Fibroblast of mammary gland (primary cell): ENCODE data around the gene WFDC10A.
A peak's percentile ranks its signal among the peaks of the same experiment; 100 is the strongest.
"Not testable (repeated sequence)": the region's sequence is repeated elsewhere in the genome, so short reads cannot be mapped to it uniquely, and the experiment has no call there.

Source experiments
- DNase-seq: peaks from one replicate; pipeline ENCODE4 v3.0.0-alpha.2; 2010; ENCODE audit warnings: low read depth
- H3K4me3 ChIP-seq: 2 replicates; pipeline ENCODE4 v1.5.1; 2011; ENCODE audit warnings: low read depth, mild to moderate bottlenecking, low read length, moderate library complexity; ENCODE audit not compliant: control insufficient read depth
- TF ChIP-seq, protein P1 (sequence below): conservative IDR thresholded peaks from 2 replicates; pipeline ENCODE4 v1.5.1; 2011; ENCODE audit warnings: low read depth, low read length, inconsistent platforms; ENCODE audit not compliant: control insufficient read depth, insufficient read depth

The WFDC10A gene

DNA sequence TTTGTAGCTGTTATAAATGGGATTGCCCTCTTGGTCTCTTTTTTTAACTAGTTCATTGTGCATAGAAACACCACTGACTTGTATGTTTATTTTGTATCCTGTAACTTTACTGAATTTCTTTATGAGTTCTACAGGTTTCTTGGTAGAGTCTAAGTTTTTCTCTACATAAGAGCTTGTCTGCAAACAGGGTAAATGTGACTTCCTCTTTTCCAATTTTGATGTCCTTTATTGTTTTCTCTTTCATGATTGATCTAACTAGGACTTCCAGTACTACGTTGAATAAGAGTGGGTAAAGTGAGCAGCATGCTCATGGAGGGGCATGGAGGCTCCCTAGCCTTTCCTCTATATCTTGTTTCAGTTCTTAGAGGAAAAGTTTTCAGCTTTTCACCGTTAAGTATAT is 3.0 kb upstream of the WFDC10A start:
- no peak for DNase-seq
- no peak overlapping the region for H3K4me3 ChIP-seq
- TF ChIP-seq, protein P1, sequence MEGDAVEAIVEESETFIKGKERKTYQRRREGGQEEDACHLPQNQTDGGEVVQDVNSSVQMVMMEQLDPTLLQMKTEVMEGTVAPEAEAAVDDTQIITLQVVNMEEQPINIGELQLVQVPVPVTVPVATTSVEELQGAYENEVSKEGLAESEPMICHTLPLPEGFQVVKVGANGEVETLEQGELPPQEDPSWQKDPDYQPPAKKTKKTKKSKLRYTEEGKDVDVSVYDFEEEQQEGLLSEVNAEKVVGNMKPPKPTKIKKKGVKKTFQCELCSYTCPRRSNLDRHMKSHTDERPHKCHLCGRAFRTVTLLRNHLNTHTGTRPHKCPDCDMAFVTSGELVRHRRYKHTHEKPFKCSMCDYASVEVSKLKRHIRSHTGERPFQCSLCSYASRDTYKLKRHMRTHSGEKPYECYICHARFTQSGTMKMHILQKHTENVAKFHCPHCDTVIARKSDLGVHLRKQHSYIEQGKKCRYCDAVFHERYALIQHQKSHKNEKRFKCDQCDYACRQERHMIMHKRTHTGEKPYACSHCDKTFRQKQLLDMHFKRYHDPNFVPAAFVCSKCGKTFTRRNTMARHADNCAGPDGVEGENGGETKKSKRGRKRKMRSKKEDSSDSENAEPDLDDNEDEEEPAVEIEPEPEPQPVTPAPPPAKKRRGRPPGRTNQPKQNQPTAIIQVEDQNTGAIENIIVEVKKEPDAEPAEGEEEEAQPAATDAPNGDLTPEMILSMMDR, result no peak

DNA sequence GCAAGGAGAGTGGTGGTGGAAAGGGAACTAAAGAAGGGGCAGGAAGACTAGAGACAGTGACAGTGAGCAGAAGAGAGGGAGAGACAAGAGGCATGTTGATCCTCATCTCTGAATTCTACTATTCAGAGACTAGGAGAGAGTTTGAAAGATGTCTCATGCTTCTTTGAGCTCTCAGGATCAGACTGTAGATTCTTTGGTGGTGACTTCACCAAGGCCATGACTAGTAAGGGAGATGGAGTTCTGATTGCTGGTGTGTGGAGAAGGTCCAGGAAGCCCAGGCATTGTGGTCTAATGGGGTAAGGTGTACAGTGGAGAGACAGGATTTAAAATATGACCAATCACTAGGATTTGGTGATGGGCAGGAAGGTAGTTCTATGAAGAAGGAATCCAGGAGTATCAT is 832 bp downstream of the WFDC10A start:
- H3K4me3 ChIP-seq, result no peak overlapping the region
- DNase-seq, result peak; percentile 10
- TF ChIP-seq, protein P1, result no peak

DNA sequence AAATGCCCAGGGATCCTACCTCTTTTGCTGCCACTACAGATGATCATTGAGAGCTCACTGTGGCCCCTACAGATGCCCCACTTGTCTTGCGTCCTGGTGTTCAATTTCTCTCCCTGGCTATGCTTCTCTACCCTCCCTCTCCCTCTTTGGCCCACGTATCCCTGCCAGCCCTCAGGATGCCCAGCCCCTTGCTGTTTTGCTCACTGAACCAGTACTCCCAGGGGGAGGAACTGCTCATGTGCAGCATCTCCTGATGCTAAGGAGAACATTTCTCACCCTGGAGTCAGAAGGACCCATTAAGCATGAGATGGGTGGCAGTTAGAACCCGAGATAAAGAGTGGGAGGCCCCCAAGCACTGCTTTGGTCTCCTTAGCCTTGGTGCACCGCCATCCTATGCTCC is 1.6 kb downstream of the WFDC10A start, which contains the start of gene WFDC9:
TSS of gene WFDC9 (minus strand) at position 101 of the 400 bp plus-strand sequence. CDS start 21,103 bp downstream, outside the sequence.
- no peak for DNase-seq
- H3K4me3 ChIP-seq, result no peak within 1 kb of the TSS
- TF ChIP-seq, protein P1, result no peak

DNA sequence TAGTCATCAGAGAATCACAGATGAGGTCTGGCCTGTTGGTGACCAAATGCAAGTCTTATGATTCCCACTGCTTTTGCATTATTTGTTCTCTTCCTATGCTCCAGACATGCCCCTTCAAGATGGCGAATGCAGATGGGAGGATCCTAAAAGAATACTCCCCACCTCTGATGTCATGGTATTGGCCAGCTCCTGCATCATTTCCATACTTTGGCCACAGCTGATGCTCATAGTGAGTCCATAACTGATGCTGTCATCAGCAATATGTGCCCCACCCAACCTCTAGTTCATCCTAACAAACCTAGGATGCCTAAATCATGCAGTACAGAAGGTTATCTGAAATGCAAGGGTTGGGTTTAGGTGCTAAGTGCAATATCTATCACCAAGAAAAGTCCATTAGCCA is 7.0 kb downstream of the WFDC10A start:
- TF ChIP-seq, protein P1, result no peak
- DNase-seq, result no peak
- no peak overlapping the region for H3K4me3 ChIP-seq

DNA sequence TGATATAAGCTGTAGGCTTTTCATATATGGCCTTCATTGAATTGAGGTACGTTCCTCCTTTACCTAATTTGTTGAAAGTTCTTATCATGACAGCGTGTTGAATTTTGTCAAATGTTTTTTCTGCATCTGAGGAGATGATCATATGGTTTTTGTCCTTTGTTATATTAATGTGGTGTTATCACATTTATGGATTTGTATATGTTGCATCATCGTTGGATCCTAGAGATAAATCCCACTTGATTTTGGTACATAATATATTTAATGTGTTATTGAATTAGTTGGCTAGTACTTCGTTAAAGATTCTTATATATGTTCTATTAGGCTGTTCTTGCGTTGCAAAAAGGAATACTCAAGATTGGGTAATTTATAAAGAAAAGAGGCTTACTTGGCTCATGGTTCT is 10.1 kb downstream of the WFDC10A start:
- TF ChIP-seq, protein P1, result no peak
- no peak overlapping the region for H3K4me3 ChIP-seq
- no peak for DNase-seq

DNA sequence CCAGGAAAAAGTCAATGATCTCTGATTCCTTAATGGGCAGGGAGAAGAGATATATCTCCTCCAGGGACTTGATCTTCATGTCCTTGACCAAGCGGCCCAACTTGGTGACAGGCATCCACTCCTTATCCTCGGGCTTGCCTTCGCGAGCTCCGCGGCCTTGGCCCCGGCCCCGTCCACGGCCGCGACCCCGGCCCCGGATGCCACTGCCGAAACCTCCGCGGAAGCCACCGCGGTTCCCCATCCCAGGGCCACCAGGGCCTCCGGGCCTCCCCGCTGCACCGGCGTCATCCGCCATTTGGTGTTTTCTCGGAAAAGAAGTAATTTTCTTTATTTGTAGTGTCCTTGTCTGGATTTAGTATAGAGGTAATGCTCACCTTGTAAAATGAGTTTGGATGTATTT is 11.5 kb downstream of the WFDC10A start:
- H3K4me3 ChIP-seq, DNase-seq: not testable (repeated sequence)

DNA sequence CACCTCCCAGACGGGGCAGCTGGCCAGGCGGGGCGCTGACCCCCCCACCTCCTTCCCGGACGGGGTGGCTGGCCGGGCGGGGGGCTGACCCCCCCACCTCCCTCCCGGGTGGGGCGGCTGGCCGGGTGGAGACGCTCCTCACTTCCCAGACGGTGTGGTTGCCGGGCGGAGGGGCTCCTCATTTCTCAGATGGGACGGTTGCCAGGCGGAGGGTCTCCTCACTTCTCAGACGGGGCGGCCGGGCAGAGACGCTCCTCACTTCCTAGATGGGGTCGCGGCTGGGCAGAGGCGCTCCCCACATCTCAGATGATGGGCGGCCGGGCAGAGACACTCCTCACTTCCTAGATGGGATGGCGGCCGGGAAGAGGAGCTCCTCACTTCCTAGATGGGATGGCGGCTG is 16.3 kb downstream of the WFDC10A start:
- not testable (repeated sequence) for DNase-seq, H3K4me3 ChIP-seq

DNA sequence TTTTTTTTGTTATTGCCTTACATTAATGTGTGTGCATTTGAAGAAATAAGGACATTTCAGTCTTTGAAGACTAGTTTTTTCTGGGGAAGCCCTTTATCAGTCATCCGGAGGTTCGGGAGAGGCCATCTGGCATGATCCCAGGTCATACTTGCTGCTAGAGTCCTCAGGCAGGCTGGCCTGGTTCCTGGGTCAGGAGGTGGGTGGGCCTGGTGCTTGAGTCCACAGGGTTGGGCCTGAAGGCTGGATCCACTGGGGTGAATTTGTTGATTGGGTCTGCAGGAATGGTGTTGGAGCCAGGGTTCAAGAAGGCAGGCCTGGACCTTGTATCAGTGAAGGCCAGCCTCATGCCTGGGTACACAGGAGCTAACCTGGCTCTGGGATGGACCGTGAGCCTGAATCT is 17.3 kb downstream of the WFDC10A start:
- no peak overlapping the region for H3K4me3 ChIP-seq
- TF ChIP-seq, protein P1, result no peak
- DNase-seq, result no peak
